ENCODE data around the gene SH3BGR. TPM values are rescaled to one million over a fixed set of nuclear protein-coding genes. Genes with fewer than 3 reads are reported as not detected.

The SH3BGR gene
- total and polyA plus RNA-seq, 2 of the 8 experiments (the other 6 are each of a cell fraction or from before 2014, with no cell fraction given) = 2.1 to 5.9 TPM

- Histone ChIP-seq H3K18ac (ENCODE audit: extremely low read depth, low read length) (no peak overlapping the region), H2AK5ac (ENCODE audit: low read depth, low read length) (no peak overlapping the region), H3K56ac (replicated peaks; ENCODE audit: insufficient read length, low read depth, low read length) (no peak overlapping the region), H4K5ac (ENCODE audit: insufficient read length, low read depth, low read length) (no peak overlapping the region), H4K20me1 (replicated peaks in 1 of 2; ENCODE audit: control insufficient read depth in 1 of 2, insufficient read depth in 2 of 2, low read length in 2 of 2) (peaks cover 0 to 3% of the 10 kb centered on the region in 2 experiments), H2BK15ac (ENCODE audit: low read length) (no peak overlapping the region), H3K4me1 (replicated peaks in 1 of 4; ENCODE audit: control insufficient read depth in 3 of 4, insufficient read depth in 4 of 4, low read length in 3 of 4) (no peaks in the 10 kb centered on the region), H3K9me3 (ENCODE audit: insufficient read depth in 2 of 2, low read depth in 1 of 2, low read length in 1 of 2) (no peaks in the 10 kb centered on the region), H3K9ac (replicated peaks in 1 of 4; ENCODE audit: extremely low read depth in 1 of 4, low read depth in 3 of 4, low read length in 3 of 4) (no peak overlapping the region), H3K27me3 (replicated peaks in 1 of 4; ENCODE audit: control insufficient read depth in 3 of 4, extremely low read depth in 1 of 4, insufficient read depth in 3 of 4, low read length in 3 of 4) (no peaks in the 10 kb centered on the region), H3K4ac (replicated peaks; ENCODE audit: insufficient read length, low read depth, low read length) (no peak overlapping the region), H3K79me2 (ENCODE audit: control insufficient read depth in 1 of 2, insufficient read depth in 2 of 2, low read length in 2 of 2) (no peaks in the 10 kb centered on the region), H3K27ac (ENCODE audit: low read depth, low read length) (no peak overlapping the region), H4K8ac (ENCODE audit: extremely low read depth, insufficient read depth, low read length) (no peak overlapping the region), H3K23ac (ENCODE audit: insufficient read length) (no peak overlapping the region), H3K36me3 (ENCODE audit: control insufficient read depth in 2 of 4, insufficient read depth in 4 of 4, low read length in 3 of 4) (no peaks in the 10 kb centered on the region), H4K91ac (replicated peaks; ENCODE audit: insufficient read length, low read length) (no peak overlapping the region), H3K4me3 (ENCODE audit: extremely low read depth in 1 of 4, insufficient read depth in 2 of 4, low read depth in 3 of 4, low read length in 4 of 4) (no peak overlapping the region), H3K4me2 (ENCODE audit: insufficient read depth in 1 of 2, low read depth in 2 of 2, low read length in 2 of 2) (no peak overlapping the region), H3K14ac (ENCODE audit: insufficient read length) (no peak overlapping the region), H3K23me2 (ENCODE audit: low read depth, low read length) (peaks cover 5% of the 10 kb centered on the region; the same call in 1 of the 2 replicates), H2BK12ac (ENCODE audit: low read depth, low read length) (no peak overlapping the region), H2BK5ac (ENCODE audit: low read depth, low read length) (no peak overlapping the region), H2BK20ac (ENCODE audit: low read length) (no peak overlapping the region), H3K79me1 (ENCODE audit: low read depth, low read length) (no peaks in the 10 kb centered on the region), H2AFZ (ENCODE audit: low read length) (no peak overlapping the region), H2BK120ac (replicated peaks; ENCODE audit: low read depth, low read length) (no peak overlapping the region)
- POLR2A ChIA-PET (ENCODE audit: partially characterized antibody) = no interaction called here
- 96% methylated on average over 1 of the region's 1 CpG; no CpG with 5 or more reads in 1 of the 2 experiments for WGBS, 2 experiments (ENCODE audit: extremely low coverage in 1 of 2, insufficient coverage in 1 of 2, insufficient read length in 1 of 2, insufficient replicate concordance in 2 of 2, low coverage in 1 of 2, low lambda C conversion rate in 2 of 2, missing lambda C conversion rate in 1 of 2)
- CTCF ChIA-PET (ENCODE audit: partially characterized antibody) = interaction anchor here (1.2 kb wide), 1 partner anchor 42 kb away, joined by 3 read pairs; no protein-coding TSS in a partner anchor
- FAIRE-seq = no peak
- no peak for DNase-seq (ENCODE audit: low read depth in 1 of 2, low spot score in 2 of 2)
- TF ChIP-seq BRCA1 (IDR thresholded peaks at IDR 0.05; ENCODE audit: low read depth, low read length) = no peak
- no peak for TF ChIP-seq GTF2F1 (IDR thresholded peaks at IDR 0.05; ENCODE audit: borderline replicate concordance, low read depth, low read length)
- TF ChIP-seq SIRT6 (IDR thresholded peaks at IDR 0.05; ENCODE audit: low read length) = no peak
- TF ChIP-seq KDM1A (IDR thresholded peaks at IDR 0.05; ENCODE audit: borderline replicate concordance, low read length) = no peak
- no peak for TF ChIP-seq EP300 (IDR thresholded peaks at IDR 0.05; ENCODE audit: borderline replicate concordance in 1 of 2, low read depth in 2 of 2, low read length in 2 of 2)
- no peak for TF ChIP-seq NANOG (IDR thresholded peaks at IDR 0.05; ENCODE audit: insufficient read depth, low read depth, low read length, poor library complexity, severe bottlenecking)
- TF ChIP-seq CBX5 (IDR thresholded peaks at IDR 0.05; ENCODE audit: low read depth, low read length) = no peak
- TF ChIP-seq CHD2 (IDR thresholded peaks at IDR 0.05; ENCODE audit: low read length) = no peak
- TF ChIP-seq RNF2 (IDR thresholded peaks at IDR 0.05; ENCODE audit: borderline replicate concordance, low read depth, low read length, missing control alignments, poor library complexity, severe bottlenecking) = no peak
- no peak for TF ChIP-seq SUZ12 (IDR thresholded peaks at IDR 0.05; ENCODE audit: low read length)
- no peak for TF ChIP-seq PHF8 (conservative IDR thresholded peaks at IDR 0.05; ENCODE audit: low read depth, low read length)
- TF ChIP-seq POLR2A (IDR thresholded peaks at IDR 0.05; ENCODE audit: control extremely low read depth in 1 of 2, low read depth in 2 of 2, low read length in 2 of 2) = no peak
- no peak for TF ChIP-seq POU5F1 (IDR thresholded peaks at IDR 0.05; ENCODE audit: low read depth, low read length)
- TF ChIP-seq CEBPB (IDR thresholded peaks at IDR 0.05; ENCODE audit: low read depth, low read length) = no peak
- no peak for TF ChIP-seq CBX8 (IDR thresholded peaks at IDR 0.05; ENCODE audit: borderline replicate concordance, low read depth, low read length)
These were observed 32.1 kb downstream of the SH3BGR start for GRCh38 chr21:39483917-39484316.
